Left kidney (tissue), 2 donors: ENCODE results near the gene CNTF. TPM values are rescaled to one million over a fixed set of nuclear protein-coding genes. Genes with fewer than 3 reads are reported as not detected.

Experiments used
- DNase-seq: peaks from one replicate; pipeline ENCODE4 v3.0.0-alpha.2; 2013
- polyA plus RNA-seq: library from polyadenylated mRNA; unstranded; fragments of 120-200 nt; gene quantifications from one replicate; pipeline ENCODE4 v1.2.1, GENCODE V29; 2013; ENCODE audit not compliant: insufficient read length

The CNTF gene
- polyA plus RNA-seq, 1 donor = 2.0 TPM

GRCh38 chr11:58606930-58607714 is 15.3 kb upstream of the CNTF start:
- no peak for DNase-seq

- no peak for DNase-seq
These were observed 14.1 kb upstream of the CNTF start for GRCh38 chr11:58608331-58608730.

- no peak for DNase-seq
These were observed 12.7 kb upstream of the CNTF start for GRCh38 chr11:58609723-58610122.

GRCh38 chr11:58613228-58613627 is 9.2 kb upstream of the CNTF start:
- DNase-seq = no peak

- no peak for DNase-seq
These were observed 6.9 kb upstream of the CNTF start for GRCh38 chr11:58615559-58615958.

- DNase-seq = no peak
These were observed 5.9 kb upstream of the CNTF start for GRCh38 chr11:58616594-58616993.

GRCh38 chr11:58617976-58618557 is 4.4 kb upstream of the CNTF start:
- DNase-seq = no peak

GRCh38 chr11:58621586-58622262 is 741 bp upstream of the CNTF start:
- DNase-seq = no peak

GRCh38 chr11:58625086-58625485 is 2.6 kb downstream of the CNTF start:
- no peak for DNase-seq

GRCh38 chr11:58625826-58626460 is 3.5 kb downstream of the CNTF start:
- DNase-seq = no peak

GRCh38 chr11:58626934-58627483 is 4.5 kb downstream of the CNTF start:
- no peak for DNase-seq

- no peak for DNase-seq
These were observed 6.0 kb downstream of the CNTF start for GRCh38 chr11:58628446-58628845.

- DNase-seq = no peak
These were observed 7.4 kb downstream of the CNTF start for GRCh38 chr11:58629857-58630256.

- no peak for DNase-seq
These were observed 8.9 kb downstream of the CNTF start for GRCh38 chr11:58631378-58631777.

- no peak for DNase-seq
These were observed 10.0 kb downstream of the CNTF start for GRCh38 chr11:58632510-58632909.

- no peak for DNase-seq
These were observed 14.1 kb downstream of the CNTF start for GRCh38 chr11:58636587-58636986.

GRCh38 chr11:58637371-58637770 is 14.9 kb downstream of the CNTF start:
- no peak for DNase-seq

- no peak for DNase-seq
These were observed 16.6 kb downstream of the CNTF start for GRCh38 chr11:58639103-58639502.

GRCh38 chr11:58639669-58640068 is 17.2 kb downstream of the CNTF start:
- DNase-seq = no peak

GRCh38 chr11:58640386-58641023 is 18.0 kb downstream of the CNTF start:
- DNase-seq = no peak

- DNase-seq = no peak
These were observed 18.9 kb downstream of the CNTF start for GRCh38 chr11:58641341-58641740.
